SHP77 (cell line): Measurements from ENCODE around the gene SFR1.
A peak's percentile ranks its signal among the peaks of the same experiment; 100 is the strongest.

Experiments
- DNase-seq, 2 experiments: peaks; one replicate each; lab custom pipeline; 2025; lab: John Stamatoyannopoulos, UW

SFR1 gene, protein sequence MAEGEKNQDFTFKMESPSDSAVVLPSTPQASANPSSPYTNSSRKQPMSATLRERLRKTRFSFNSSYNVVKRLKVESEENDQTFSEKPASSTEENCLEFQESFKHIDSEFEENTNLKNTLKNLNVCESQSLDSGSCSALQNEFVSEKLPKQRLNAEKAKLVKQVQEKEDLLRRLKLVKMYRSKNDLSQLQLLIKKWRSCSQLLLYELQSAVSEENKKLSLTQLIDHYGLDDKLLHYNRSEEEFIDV

DNA sequence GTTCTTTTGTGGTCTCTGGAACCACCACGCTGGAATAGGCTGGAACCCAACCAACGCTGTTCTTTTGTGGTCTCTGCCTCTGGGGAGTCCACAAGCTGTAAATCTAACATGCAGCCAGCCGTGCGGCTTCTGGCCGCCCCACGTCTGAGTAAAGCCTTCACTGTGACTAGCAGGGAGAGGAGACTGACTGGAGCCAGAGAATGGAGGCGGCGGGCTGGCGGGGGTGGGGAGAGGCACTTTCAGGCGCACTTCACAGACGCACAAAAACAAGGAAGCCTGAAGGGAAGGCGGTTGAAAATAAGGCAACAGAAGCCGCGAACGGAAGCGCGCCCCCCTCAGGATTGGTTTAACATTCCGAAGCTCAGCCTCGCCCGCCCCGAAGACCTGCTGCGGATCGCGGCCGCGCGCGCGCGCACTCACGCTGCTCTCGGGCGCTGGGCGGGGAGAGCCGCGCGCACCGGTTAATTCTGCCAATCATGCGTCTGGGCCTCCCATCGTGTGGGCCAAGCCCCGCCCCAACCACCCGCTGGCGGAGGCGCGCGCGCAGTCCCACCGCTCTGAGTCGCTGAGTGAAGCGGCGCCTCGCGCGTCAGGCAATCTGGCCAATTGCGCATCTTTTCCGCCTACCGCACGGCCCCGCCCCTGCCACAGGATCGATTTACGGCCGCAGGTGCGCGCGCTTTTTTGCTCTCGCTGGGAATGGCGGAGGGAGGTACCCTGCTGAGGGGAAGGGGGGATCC is at the start of gene SFR1:
Gene SFR1 (plus strand): TSS at position 687 of the 740 bp plus-strand sequence. CDS start 13 bp downstream, at position 700.
- DNase-seq: peak; percentile 97 to 99

DNA sequence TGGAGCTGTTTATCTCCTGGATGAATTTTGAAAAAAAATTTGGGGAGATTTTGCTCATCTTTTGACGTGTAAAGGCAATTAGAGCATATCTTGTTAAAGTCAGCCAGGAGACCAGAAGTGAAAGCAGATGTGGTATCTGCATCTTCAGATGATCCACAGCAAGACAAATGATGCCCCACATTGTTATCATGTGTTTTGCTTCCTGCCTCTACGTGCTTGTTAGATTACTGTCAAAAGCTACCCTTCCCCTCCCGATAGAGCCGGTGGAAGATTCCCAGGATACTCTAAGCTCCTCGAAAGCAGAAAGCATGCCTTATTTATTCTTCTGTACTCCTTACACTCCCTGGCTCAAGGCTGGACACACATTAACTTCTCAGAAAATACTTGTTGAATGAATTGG is 49.2 kb upstream of the SFR1 start:
- DNase-seq: no peak

DNA sequence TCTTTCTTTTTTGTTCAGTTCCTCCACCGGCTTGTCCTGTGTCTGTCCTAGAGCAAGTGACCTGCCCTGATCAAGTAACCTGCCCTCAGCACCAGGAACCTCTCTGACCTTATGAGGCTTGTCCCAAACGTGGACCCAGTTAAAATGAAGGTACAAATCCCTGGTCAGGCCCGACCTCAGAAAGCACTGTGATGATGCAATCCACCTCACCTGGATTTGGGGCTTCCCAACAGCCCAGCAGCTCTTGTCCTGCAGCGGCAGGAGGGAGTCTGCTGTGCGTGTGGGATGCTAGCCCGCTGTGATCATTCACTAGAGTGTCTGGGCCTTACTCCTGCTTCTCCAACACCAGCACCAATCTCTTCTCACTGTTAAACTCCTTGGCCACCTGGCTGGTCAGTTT is 47.5 kb upstream of the SFR1 start:
- DNase-seq: no peak

DNA sequence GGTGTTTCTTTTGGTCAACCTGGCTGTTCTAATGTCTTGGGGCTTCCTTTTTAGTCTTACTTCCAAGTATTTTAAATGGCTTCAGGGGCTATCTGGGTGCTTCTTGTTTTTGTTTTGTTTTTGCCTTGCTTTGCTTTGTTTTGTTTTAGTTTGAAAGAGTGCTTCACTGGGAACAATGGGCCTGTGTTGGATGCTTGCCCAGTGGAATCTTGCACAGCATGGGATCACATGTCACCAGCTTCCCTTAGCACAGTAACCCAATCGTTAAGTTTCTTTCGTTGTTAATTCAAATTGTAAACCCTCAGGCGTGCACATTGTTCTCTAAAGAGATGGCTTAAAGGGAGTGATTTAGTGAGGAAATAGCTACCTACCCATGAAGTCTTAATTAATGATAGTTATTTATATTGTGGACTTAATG is 45.2 kb upstream of the SFR1 start:
- DNase-seq: no peak

DNA sequence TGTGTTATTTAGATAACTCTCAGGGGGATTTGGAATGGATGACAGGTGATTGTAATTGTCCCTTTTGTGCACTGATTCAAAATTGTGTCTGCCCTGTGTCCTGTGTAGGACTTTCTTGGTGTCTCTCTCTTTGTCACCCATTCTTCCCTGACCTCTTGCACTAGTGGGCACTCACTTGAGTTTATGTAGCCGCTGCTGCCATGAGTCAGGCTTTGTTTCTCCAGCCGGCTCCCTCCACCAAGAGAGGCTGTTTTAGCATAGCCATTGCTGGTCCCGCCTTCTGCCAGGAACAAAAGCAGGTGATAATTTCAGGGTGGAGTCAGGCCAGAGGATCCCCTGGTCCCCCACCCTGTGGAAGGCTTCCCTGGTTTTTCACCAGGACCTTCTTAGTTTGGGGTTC is 44.7 kb upstream of the SFR1 start:
- DNase-seq: no peak

DNA sequence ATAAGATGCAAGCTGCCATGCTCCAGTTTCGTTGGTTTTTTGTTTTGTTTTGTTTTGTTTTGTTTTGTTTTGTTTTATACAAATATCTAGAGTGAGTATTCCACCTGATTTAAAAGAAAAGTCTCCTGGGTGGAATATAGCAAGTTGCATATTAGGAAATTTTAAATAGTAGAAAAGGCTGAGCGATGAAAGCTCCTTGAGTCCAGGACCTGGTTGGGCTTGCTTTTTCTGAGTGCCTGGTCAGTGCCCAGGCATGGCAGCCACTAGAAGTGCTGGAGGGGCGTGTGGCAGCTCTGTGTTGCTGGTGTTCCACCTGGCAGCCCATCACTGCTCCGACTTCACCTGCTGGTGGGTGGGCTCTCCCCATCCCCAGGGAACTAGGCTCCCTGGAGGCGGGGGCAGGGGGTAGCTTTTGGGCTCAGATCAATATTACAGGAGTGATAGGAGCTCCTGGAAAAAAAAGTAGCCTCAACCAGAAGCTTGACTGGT is 44.3 kb upstream of the SFR1 start:
- no peak for DNase-seq

DNA sequence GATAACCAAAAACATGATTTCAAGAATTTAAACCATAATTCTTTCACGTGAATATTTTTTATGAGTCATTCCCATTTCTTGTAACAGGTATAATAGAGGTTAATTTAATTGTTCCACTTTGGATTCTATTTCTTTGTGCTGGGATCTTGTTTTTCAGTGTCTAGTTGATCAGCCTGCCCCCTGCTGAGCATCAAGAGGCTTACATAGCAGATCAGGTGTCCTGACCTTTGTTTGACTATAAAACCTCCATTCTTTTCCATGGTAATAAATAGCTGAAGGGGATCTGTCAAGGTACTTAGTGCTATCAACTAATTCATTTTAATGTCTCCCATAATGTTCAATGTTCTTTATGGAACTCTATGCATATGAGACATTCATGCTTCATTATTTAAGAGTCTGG is 41.2 kb upstream of the SFR1 start:
- peak in 1 of 2 experiments; percentile 35 for DNase-seq

DNA sequence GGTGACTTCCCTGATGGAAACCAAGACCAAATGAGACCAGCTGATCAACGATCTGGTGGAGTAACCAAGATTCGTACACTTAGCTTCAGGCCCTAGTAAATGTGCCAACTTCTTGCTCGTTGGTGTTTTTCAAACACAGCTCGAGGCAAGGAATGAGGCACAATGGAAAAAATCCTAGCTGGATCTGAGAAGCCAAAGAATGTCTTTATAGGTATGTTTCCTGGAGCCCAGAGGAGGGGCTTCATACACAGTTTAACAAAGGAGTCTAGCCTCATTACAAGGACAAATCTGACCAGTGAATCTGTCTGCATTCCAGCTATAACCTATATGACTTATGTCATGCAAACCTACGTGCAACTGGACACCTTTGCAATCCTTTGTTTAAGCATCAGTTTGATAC is 40.0 kb upstream of the SFR1 start:
- no peak for DNase-seq

DNA sequence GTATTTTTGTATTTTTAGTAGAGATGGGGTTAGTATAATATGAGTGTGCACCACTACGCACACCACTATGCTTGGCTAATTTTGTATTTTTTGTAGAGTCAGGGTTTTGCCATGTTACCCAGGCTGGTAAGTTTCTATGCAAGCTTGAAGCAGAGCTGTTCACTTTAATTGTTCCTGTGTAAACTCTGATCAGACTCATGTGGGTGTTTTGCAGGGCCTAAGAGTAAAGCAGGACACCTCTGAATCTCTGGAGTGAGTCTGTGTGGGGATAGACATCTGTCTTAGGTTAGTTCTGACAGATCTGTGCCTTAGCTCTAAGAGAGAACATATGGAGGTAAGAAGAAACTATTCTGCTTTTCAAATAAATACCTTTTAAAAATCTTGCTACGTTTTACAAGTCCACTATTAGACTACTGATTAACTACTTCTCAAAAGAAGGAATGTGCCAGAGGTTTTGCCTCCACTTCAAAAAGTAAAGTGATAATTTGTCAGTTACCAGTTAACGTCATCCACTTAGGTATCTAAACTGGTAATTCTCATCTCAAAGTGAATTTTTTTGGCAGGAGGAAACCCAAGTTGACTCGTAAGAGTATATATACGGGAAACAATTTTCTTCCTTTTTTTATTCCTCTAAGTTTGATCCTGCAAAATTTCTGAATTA is 37.4 kb upstream of the SFR1 start:
- no peak for DNase-seq

DNA sequence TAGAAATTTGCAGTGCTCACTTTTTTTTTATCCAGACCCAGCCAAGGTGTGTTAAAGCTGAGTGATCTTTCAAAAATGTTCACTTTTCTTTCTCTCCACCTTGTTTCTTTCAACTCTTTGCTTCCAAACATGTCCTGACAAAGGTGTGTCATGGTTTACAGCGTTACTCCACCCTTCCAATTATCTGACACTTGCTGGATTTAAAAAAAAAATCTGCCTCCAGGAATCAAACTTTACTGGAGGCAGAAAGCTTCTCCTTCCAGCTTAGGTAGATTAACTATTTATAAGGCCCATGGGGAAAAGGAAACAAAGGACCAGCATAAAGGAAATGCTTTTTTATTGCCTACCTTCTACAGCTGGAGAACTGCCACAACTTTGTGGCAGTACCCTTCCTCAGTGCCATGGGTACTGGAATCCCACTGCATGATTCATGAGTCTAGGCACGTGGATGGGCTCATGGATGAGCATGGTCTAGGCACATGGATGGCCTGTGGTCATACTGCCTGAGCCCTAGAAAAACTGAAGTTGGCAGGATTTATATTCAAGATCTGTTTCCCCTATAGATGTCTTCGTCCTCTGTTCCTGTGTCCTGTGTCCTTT is 36.1 kb upstream of the SFR1 start, which contains the start of gene COL17A1:
Gene COL17A1 (minus strand): TSS at position 80 of the 600 bp plus-strand sequence. CDS start 5,207 bp downstream, outside the sequence.
- no peak for DNase-seq

DNA sequence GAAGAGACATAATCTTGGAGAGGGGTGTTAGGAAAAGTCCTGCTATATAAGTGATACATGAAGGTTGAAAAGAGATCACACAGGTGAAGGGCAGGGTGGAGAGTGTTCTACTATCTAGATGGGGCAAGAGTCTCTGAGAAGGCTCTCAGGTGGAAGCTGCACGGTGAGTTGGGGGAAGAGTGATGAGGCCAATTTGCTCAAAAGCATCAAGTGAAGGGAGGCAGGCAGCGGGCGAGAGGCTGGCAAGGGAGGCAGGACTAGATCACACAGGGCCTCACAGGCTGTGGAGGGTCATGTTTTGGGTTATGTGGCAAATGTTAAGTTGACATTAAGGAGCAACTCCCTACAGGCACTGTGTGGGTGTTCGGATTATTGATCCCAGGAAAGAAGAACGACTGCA is 33.7 kb upstream of the SFR1 start:
- no peak for DNase-seq

DNA sequence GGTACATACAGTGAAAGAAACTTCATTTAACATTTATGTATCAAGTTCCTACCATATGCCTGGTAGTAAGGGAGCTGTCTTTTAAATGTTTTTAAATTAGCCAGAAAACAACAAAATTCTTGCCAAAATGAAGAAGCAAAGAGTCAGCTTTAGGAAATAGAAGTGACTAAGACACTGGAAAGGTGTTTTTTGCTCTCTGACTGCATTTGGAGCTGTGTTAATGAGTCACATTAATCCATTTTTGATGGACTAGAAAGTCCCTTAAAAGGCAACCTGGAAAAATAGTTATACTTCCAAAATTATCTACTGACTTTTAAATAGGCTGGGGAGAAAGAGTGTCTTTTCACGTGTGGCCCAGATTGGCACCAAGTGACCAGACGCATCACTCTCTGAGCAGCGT is 32.4 kb upstream of the SFR1 start:
- no peak for DNase-seq

DNA sequence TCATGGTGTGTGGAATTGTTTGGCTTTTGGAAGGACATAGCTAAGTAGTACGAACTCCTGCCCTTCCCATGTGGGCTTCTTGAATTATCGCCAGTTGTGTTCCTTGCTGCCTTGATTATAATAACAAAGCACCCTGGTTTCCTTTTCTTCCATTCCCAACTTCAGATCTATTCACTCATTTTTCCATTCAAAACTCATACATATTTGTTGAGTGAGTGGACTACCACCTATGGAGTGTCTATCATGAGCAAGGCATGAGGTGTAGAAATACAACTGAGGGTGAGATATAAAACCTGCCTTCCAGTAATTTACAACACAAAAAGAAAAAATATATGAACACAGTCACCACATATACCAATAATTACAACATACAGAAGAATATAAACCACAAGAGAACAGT is 31.4 kb upstream of the SFR1 start:
- DNase-seq: no peak

DNA sequence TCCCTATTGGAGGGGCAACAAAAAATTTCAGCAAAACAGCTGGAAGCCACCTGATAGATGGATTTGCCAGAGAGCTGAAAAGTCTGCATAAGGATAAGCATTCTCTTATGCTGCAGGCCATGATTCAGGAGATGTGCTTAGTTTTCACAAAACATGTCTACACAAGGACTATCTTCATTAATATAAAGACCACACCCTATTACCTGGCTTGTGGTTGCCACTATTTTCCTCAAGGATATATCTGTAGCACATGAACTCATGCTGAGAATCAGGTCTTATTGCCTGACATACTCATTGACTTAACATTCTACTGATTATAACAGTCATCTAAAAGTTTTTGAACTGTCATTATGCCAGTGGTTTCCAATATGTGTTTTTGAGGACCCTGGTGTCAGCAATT is 29.2 kb upstream of the SFR1 start:
- DNase-seq: no peak

DNA sequence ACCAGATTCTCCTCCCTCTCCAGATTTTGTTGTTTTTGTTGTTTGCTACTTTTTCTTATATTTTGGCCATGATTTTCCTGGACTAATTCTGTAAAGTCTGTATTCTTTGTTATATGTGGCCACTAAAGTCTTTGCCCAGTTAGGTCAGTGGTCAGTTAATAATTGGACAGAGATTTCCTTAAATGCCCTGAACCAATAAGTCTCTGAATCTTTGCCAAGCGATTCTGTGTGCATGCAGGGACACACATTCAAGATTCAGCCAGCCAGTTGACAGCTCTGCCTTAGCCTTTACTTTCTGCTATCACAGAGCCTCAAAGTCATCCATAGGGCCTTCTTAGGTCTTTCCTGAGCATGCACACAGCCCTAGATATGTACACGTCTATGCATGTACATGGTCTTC is 25.3 kb upstream of the SFR1 start:
- DNase-seq: no peak

DNA sequence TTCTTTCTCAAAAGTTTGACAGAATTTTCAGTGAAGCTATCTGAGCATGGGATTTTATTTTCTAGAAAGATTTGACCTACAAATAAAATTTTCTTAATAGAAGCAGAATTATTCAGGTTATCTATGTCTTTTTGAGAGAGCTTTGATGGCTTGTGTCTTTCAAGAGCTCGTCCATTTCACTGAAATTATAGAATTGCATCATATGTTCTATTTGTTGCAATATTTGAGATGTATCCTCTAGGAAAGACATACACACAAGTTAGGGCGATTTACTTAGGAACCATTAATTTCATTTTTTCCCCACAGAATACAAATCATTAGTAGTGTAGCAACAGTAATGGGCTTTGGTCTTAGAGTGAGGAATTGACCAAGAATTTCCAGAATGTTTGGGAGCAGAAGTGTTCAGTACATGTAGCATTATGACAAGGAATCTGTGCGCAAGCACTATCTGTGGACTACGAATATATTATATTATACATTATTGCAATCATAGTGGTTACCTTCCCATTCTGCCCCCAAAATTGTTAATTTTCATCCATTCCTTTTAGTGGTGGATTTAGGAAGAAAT is 23.5 kb upstream of the SFR1 start:
- DNase-seq: no peak

DNA sequence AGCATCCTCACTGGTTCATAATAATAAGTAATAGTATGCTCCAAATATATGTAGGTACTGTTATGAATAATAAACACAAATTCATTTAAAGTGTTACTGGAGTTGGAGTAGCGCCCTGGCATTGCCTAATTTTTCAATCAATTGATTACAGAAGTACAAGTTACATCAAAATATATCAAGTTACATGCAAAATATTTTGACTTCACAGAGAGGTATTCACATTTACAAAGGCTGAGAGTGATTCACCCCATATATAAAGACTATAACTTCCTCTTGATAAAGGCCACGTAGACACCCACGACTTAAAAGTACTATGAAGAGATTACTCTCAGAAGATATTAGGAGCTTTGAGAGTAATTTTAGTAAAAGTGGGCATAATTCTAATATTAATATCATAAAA is 22.7 kb upstream of the SFR1 start:
- no peak for DNase-seq

DNA sequence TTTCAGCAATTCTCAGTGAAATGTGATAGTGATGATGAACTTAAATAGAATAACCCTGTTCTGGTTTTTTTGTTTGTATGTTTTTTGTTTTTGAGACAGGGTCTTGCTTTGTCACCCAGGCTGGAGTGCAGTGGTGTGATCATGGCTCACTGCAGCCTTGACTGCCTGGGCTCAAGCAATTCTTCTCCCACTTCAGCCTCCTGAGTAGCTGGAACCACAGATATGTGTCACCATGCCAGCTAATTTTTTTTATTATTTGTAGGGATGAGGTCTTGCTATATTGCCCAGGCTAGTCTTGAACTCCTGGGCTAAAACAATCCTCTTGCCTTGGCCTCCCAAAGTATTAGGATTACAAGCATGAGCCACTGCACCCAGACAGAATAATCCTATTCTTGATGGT is 22.0 kb upstream of the SFR1 start:
- DNase-seq: no peak

DNA sequence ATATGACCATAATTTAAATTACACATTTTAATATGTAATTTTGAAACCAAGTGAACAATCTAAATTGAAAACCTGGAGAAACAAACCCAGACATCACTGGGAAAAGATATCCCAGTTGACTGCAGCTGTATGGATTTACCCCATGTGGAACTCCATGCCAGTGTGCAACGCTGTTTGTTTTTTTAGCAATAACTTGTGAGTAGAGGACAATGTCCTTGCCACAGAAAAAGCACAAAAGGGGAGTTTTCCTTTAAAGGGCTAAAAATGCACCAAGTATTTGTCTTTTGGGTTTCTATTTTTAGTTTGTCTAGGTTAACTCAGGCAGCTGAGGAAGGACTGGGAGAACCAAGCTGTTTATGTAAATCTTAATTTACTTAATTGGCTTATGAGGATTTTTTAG is 21.2 kb upstream of the SFR1 start:
- no peak for DNase-seq

DNA sequence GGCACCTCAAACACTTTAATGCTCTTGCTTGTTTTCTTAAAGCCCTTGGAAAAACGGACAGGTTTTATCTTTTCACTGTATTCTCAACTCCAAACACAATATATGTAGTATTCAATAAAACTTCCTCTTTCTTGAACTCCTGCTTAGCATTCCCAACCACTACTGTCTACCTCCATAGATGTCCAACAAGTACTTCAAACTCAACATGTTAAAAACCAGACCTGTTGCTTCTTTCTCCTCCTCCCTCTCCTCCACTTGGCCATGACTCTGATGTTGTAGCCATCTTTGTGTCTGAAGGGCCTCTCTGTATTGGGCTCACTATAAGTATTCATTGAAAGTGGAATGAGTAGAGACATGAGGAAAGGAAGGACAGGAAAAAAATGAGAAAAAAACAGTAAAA is 20.1 kb upstream of the SFR1 start:
- no peak for DNase-seq

DNA sequence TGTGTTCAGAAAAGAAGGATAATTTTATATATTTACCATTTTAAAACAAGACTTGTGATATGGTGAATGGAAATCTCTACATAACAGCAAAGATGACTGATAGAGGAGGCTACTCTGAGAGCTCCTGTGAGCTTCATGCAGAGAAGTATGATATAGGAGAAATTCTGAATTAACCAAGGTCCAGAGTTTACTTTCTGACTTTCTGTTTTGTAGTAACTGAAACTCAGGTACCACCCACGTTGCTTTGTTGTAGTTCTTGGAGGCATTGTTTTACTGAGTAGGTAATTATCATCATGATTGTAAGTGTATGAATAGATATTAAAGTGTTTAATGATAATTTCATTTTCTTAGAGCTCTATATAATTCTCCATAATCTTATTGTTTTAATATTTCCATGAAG is 18.0 kb upstream of the SFR1 start:
- DNase-seq: no peak

DNA sequence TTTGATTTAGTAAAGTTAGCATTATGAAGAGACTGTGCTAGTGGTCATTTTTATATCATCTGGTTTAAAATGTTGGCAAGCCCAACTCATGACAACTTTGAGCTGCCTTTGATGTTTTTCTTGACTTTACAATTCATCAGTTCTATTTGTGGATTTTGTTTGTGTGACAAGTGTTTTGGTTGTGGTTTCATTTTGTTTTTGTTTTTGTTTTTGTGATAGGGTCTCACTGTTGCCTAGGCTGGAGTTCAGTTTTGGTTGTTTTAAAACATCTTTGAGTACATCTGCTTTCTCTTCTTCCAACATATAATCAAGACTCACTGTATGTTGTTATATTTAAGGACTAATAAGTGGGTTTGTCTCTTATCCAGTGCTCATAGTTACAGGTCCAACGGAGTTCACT is 17.6 kb upstream of the SFR1 start:
- DNase-seq: no peak
